OCI-LY3 (cell line): Measurements from ENCODE around the gene GALNS.

Experiments used
- CTCF ChIP-seq: fragments of 200-600, 300-600 bp; sonication (generic); IDR thresholded peaks from 2 replicates; pipeline ENCODE4 v1.5.1; 2014; ENCODE audit warnings: antibody characterized with exemption, low read length, low read depth
- EZH2phosphoT487 ChIP-seq: fragments of 200-600 bp; shearing (Covaris generic); IDR thresholded peaks from 2 replicates; pipeline ENCODE4 v1.6.1; 2018; ENCODE audit warnings: antibody characterized with exemption, mixed run types, low read depth

- TF ChIP-seq CTCF (no peak), EZH2phosphoT487 (no peak)
These were observed 27.2 kb upstream of the GALNS start for GRCh38 chr16:88883946-88884345.
